ENCODE data around the gene MAP2.

MAP2 gene

GRCh38 chr2:209690029-209690754 is 266.3 kb downstream of the MAP2 start:
- TF ChIP-seq CTCF (IDR thresholded peaks at IDR 0.05), result no peak

GRCh38 chr2:209694748-209695147 is 270.9 kb downstream of the MAP2 start:
- Histone ChIP-seq H3K27me3 (no peaks in the 10 kb centered on the region), H3K36me3 (peaks cover 0 to 6% (median 5%) of the 10 kb centered on the region in 3 donors), H3K27ac (no peak overlapping the region), H3K4me1 (no peaks in the 10 kb centered on the region), H3K4me3 (no peak overlapping the region), H3K9me3 (no peaks in the 10 kb centered on the region)
- no peak for TF ChIP-seq CTCF (IDR thresholded peaks at IDR 0.05)
- intact Hi-C loops (cut with DNase I; ENCODE audit: low total_unique reads), result no loop called here
- DNase-seq, result no peak

More at GRCh38 chr2:209690029-209690754, 266.3 kb downstream of the MAP2 start:
- intact Hi-C loops (cut with DNase I; ENCODE audit: low total_unique reads), result no loop called here
- Histone ChIP-seq H3K27me3 (no peaks in the 10 kb centered on the region), H3K4me1 (peaks cover 0 to 10% (median 5%) of the 10 kb centered on the region in 4 donors), H3K36me3 (peaks cover 0 to 6% (median 5%) of the 10 kb centered on the region in 3 donors), H3K27ac (no peak overlapping the region), H3K4me3 (no peak overlapping the region), H3K9me3 (no peaks in the 10 kb centered on the region)
- no peak for DNase-seq

GRCh38 chr2:209696836-209697711 is 273.2 kb downstream of the MAP2 start:
- Histone ChIP-seq H3K4me1 (no peaks in the 10 kb centered on the region), H3K4me3 (no peak overlapping the region), H3K27me3 (no peaks in the 10 kb centered on the region), H3K27ac (no peak overlapping the region), H3K36me3 (peaks cover 0 to 6% (median 0%) of the 10 kb centered on the region in 3 donors), H3K9me3 (no peaks in the 10 kb centered on the region)
- TF ChIP-seq CTCF (IDR thresholded peaks at IDR 0.05), result no peak
- DNase-seq, result no peak
- intact Hi-C loops (cut with DNase I; ENCODE audit: low total_unique reads), result no loop called here

GRCh38 chr2:209702775-209703174 is 278.9 kb downstream of the MAP2 start:
- DNase-seq, result no peak
- no peak for TF ChIP-seq CTCF (IDR thresholded peaks at IDR 0.05)
- intact Hi-C loops (cut with DNase I; ENCODE audit: low total_unique reads), result no loop called here
- H3K4me1 ChIP-seq, result no peaks in the 10 kb centered on the region
- peaks cover 4 to 19% (median 12%) of the 10 kb centered on the region in 3 donors for H3K36me3 ChIP-seq
- H3K4me3 ChIP-seq, result no peak overlapping the region
- H3K27me3 ChIP-seq, result no peaks in the 10 kb centered on the region
- no peak overlapping the region for H3K27ac ChIP-seq
- no peaks in the 10 kb centered on the region for H3K9me3 ChIP-seq

- H3K36me3 ChIP-seq, result peaks cover 8 to 17% (median 14%) of the 10 kb centered on the region in 3 donors
- intact Hi-C loops (cut with DNase I; ENCODE audit: low total_unique reads), result no loop called here
- DNase-seq, result no peak
- no peak for TF ChIP-seq CTCF (IDR thresholded peaks at IDR 0.05)
- H3K4me1 ChIP-seq, result no peaks in the 10 kb centered on the region
- no peaks in the 10 kb centered on the region for H3K27me3 ChIP-seq
- H3K27ac ChIP-seq, result no peak overlapping the region
- no peaks in the 10 kb centered on the region for H3K9me3 ChIP-seq
- no peak overlapping the region for H3K4me3 ChIP-seq
These were observed 289.4 kb downstream of the MAP2 start for GRCh38 chr2:209713219-209713618.
